GM10266 (cell line): ENCODE measurements around the gene CAMKMT.
A peak's percentile ranks its signal among the peaks of the same experiment; 100 is the strongest.

Experiments used
- DNase-seq: peaks from one replicate; pipeline ENCODE4 v3.0.0; 2012; ENCODE audit errors: extremely low spot score
- TF ChIP-seq, protein P1 (sequence below): IDR thresholded peaks from 2 replicates; pipeline ENCODE4 v1.5.1; 2012; ENCODE audit warnings: mild to moderate bottlenecking, low read depth; ENCODE audit not compliant: control insufficient read depth, insufficient read depth; ENCODE audit errors: missing control alignments

CAMKMT gene

DNA sequence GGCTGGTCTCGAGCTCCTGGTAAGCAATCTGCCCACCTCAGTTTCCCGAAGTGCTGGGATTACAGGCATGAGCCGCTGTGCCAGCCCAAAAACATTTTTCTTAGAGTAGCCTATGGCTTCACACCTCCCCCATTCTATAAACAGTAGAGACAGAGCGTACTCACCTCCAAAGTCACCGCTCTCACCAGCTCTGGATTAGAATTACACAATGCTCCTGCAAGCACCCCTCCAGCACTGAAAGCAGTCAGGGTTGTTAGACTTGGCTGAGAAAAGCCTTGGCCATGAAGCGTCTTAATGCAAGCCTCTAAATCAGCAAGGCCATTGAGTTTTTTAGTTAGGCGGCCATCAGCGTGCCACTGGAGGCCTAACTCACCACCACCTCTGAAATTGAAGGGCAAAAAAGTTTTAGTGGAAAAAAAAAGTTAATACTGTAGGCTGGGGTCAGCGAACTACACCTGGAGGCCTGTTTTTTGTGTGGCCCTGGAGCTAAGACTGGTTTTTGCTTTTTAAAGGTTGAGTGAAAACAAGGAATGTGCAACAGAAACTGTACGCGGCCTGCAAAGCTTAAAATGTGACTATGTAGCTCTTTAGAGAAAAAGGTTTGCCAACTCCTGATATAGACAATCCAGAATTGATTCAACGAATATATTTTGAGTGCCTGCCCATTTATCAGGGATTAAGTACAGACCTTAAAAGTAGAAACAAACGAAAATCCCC is 35.0 kb upstream of the CAMKMT start:
- TF ChIP-seq, protein P1, sequence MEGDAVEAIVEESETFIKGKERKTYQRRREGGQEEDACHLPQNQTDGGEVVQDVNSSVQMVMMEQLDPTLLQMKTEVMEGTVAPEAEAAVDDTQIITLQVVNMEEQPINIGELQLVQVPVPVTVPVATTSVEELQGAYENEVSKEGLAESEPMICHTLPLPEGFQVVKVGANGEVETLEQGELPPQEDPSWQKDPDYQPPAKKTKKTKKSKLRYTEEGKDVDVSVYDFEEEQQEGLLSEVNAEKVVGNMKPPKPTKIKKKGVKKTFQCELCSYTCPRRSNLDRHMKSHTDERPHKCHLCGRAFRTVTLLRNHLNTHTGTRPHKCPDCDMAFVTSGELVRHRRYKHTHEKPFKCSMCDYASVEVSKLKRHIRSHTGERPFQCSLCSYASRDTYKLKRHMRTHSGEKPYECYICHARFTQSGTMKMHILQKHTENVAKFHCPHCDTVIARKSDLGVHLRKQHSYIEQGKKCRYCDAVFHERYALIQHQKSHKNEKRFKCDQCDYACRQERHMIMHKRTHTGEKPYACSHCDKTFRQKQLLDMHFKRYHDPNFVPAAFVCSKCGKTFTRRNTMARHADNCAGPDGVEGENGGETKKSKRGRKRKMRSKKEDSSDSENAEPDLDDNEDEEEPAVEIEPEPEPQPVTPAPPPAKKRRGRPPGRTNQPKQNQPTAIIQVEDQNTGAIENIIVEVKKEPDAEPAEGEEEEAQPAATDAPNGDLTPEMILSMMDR = no peak
- DNase-seq = no peak

DNA sequence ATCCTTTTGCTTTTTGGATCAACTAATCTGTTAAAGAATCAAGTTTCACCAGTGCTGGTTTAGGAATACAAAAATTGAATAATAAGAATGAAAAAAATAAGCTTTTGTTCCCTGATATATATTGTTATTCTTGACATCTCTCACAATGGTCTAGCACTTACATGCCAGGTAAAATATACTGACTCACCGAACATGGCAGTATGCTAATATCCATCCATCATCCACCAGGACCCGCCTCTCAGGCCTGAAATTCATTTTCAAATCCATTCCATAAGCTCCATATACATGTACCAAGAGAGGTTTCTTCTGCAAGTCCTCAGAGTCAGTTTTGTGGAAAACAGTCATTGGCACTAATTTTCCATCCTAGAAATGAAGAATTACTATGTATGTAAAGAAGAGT is 33.0 kb upstream of the CAMKMT start:
- TF ChIP-seq, protein P1 = no peak
- no peak for DNase-seq

DNA sequence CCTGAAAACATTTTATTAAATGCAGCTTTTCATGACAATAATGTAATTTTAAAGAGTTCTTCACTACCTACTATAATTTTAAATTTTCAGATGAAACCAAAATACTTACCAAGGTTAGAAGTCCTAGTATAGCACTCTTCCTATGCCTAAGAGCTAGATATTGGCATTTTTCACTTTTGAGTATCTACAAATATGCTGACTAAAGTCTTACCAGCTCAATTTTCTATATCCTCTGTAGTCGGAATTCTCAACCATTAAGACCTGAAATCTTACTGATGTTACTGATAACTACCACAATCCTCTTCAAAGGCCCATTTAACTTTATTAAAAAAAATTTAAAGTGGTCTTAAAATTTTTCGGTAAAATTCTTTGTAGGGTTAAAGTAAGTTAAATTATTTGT is 32.4 kb upstream of the CAMKMT start:
- TF ChIP-seq, protein P1 = no peak
- DNase-seq = no peak

DNA sequence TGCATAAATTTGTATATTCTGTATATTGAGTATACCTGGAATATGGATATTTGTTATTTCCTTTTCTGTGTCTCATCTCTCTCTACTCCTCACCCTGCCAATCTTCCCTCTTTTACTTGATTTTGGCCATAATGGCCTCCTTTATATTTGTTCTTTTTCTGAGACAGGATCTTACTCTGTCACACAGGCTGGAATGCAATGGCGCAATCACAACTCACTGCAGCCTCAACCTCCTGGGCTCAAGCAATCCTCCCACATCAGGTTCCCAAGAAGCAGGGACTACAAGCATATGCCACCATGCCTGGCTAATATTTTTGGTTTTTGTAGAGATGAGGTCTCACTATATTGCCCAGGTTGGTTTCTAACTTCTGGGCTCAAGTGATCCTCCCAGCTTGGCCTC is 30.9 kb upstream of the CAMKMT start:
- no peak for DNase-seq
- TF ChIP-seq, protein P1 = no peak

DNA sequence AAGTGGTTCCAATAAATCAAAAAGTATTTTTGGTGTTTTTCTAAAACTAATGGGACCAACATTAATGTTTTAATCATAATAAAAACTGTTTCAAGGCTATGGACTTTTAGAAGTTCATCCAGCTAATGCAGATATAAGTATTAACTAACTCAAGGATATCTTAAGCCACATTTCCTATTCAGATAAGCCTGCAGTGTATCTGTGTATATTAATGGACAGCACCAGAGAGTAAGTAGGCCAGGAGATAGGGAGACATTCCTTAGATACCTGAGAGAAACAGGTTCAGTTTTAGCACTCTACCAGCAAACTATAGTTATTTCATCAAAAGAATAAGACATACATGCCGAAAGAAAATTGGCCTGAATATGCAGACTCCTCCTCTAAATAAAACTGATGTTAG is 27.8 kb upstream of the CAMKMT start:
- TF ChIP-seq, protein P1 = no peak
- DNase-seq = no peak

DNA sequence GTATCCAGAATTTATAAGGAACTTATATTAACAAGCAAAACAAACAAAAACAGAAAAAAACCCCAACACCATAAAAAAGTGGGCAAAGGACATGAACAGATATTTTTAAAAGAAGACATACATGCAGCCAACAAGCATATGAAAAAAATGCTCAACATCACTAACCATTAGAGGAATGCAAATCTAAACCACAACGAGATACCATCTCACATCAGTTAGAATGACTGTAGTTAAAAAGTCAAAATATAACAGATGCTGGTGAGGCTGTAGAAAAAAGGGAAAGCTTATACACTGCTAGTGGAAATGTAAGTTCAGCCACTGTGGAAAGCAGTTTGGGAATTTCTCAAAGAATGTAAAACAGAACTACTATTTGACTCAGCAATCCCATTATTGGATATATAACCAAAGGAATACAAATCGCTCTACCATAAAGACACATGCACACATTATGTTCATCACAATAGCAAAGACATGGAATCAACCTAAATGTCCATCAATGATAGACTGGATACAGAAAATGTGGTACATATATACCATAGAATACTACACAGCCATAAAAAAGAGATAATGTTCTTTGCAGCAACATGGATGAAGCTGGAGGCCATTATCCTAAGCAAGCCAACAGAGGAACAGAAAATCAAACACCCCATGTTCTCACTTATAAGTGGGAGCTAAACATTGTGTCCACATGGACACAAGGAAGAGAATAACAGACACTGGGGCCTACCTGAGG is 25.8 kb upstream of the CAMKMT start:
- DNase-seq = no peak
- TF ChIP-seq, protein P1 = no peak

DNA sequence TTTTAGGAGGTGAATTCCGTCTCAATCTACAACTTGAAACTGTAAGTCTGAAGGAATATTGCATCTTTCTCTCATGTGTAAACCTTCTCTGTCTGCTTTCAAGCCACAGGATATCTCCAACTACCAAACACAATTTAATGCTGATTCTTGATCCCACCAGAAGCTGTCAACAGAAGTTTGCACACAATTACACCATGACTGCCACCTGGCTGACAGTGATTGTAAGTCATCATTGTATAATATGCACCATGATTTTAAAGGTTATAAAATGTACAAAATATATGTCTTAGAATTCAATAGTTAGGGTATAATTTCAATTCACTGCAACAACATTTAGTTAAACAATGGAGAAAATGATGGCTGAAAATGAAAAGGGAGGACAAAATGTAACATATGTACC is 18.9 kb upstream of the CAMKMT start:
- TF ChIP-seq, protein P1 = peak; percentile 19
- DNase-seq = no peak
